GM19351 (cell line): ENCODE measurements around the gene ITPKC.
A peak's percentile ranks its signal among the peaks of the same experiment; 100 is the strongest.
"Not testable (repeated sequence)": the region's sequence is repeated elsewhere in the genome, so short reads cannot be mapped to it uniquely, and the experiment has no call there.

Experiments used
- ATAC-seq: cut with Tn5 transposase; IDR thresholded peaks from one replicate; pipeline ENCODE4 v1.9.1; 2021; ENCODE audit warnings: mild to moderate bottlenecking, moderate library complexity; ENCODE audit not compliant: unreplicated experiment

ITPKC gene

DNA sequence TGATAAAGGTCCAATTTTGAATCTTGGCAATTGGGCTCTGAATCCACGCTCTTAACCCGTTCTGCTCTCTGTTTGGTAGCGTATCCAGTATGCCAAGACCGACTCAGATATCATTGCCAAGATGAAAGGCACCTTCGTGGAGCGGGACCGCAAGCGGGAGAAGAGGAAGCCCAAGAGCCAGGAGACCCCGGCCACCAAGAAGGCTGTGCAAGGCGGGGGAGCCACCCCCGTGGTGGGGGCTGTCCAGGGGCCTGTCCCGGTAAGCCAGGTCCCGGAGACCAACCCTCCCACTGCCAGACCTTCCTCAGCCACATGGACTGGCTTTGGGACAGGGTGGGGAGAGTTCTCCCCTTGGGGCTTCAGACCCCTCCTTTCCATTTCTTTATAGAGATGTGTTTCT lies 42.4 kb downstream of the ITPKC start:
- ATAC-seq = no peak

DNA sequence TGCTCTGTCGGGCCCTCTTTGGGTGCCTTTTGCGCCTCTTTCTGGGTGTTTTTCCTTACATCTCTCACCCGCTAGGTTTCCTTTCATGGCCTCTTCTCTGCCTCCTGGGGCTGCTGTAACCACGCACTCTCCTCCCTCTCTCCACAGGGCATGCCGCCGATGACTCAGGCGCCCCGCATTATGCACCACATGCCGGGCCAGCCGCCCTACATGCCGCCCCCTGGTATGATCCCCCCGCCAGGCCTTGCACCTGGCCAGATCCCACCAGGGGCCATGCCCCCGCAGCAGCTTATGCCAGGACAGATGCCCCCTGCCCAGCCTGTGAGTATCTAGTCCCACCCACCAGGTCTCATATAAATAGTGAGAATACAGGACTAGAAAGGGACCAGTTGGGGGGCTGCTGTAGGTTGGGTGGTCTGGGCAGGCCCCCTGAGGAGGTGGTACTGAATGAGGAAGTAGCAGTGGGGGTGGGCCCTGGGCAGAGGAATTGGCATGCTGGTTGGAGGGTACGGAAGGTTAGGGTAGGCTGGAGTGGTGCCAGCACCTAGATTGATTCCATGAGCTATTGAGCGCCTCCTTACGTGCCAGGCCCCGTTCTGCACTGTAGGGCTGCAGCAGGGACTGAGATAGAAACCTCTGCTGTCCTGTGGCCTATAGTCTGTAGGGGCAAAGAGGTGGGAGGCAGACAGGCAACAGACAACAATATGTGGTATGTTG lies 46.0 kb downstream of the ITPKC start:
- no peak for ATAC-seq

DNA sequence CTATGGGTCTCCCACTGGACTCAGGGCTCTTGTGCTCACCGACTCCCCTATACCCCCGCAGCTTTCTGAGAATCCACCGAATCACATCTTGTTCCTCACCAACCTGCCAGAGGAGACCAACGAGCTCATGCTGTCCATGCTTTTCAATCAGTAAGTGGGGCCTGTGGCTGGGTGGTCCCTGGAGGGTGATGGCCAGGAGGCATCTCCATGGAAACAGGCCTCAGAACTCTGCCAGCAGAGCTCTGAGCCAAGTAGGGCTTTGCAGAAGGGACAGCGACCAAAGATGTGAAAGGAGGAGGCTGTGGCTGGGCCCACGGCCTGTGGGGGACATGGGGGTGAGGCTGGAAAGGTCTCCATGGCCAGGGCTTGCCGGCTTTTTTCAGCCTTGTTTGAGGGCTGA lies 46.6 kb downstream of the ITPKC start:
- ATAC-seq = no peak

DNA sequence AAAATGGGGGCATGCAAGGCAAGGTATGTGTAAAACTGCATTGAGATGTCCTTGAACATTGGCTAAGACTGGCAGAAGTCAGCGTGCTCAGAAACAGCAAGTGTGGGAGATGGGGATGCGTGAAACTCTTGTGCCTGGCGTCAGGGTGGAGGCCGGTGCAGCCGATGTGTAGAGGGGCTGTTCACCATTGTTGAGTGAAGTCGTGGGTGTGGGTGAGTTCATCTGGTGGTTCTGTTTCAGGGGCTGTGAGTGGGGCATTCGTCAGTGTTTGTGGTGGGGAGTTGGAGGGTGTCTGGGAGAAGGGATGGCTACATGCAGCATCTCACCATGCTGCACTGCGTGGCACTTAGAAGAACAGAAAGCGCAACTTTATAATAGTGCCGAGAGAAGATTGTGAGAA lies 47.1 kb downstream of the ITPKC start:
- ATAC-seq = no peak

DNA sequence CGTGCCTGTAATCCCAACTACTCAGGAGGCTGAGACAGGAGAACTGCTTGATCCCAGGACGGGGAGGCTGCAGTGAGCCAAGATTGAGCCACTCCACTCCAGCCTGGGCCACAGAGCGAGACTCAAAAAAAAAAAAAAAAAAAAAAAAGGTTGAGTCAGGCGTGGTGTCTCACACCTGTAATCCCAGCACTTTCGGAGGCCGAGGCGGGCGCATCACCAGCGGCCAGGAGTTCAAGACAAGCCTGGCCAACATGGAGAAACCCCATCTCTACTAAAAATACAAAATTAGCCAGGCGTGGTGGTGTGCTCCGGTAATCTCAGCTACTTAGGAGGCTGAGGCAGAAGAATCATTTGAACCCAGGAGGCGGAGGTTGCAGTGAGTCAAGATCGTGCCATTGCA lies 49.5 kb downstream of the ITPKC start:
- ATAC-seq = not testable (repeated sequence)

DNA sequence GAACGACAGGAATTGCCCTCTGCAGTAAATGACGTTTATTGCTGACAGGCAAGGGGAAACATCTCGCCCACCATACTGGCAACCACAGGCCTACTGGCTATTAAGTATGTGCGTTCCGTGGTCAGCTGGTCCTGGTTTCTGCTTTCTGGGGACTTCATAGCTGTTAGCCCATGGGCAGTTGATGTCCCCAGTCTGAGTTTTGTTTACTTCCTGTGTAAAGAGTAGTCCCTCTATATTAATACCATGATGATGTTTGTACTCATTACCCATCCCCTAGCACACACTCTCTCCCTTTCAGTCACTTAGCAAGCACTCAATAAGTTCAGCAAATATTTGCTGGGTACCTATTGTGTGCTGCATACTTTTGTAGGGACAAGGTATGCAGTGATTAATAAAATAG lies 52.0 kb downstream of the ITPKC start:
- ATAC-seq = no peak

DNA sequence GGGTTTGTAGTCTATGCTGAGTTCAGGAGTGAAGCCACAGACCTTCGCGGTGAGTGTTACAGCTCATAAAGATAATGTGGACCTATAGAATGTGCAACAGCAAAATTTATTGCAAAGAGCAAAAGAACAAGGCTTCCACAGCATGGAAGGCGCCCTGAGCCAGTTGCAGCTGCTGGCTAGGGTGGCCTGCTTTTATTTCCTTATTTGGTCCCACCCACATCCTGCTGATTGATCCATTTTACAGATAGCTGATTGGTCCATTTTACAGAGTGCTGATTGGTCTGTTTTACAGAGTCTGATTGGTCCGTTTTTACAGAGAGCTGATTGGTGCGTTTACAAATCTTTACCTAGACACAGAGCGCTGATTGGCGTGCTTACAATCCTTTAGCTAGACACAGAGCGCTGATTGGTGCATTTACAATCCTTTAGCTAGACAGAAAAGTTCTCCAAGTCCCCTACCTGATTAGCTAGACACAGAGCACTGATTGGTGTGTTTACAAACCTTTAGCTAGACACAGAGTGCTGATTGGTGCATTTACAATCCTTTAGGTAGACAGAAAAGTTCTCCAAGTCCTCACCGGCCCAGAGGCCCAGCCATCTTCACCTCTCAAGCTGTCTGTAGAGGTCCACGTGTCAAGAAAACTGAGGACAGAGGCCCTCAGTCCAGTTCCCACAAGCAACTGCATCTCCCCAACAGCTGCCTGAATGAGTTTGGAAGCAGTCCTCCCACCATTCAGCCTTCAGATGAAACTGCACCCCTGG lies 54.4 kb downstream of the ITPKC start:
- not testable (repeated sequence) for ATAC-seq

DNA sequence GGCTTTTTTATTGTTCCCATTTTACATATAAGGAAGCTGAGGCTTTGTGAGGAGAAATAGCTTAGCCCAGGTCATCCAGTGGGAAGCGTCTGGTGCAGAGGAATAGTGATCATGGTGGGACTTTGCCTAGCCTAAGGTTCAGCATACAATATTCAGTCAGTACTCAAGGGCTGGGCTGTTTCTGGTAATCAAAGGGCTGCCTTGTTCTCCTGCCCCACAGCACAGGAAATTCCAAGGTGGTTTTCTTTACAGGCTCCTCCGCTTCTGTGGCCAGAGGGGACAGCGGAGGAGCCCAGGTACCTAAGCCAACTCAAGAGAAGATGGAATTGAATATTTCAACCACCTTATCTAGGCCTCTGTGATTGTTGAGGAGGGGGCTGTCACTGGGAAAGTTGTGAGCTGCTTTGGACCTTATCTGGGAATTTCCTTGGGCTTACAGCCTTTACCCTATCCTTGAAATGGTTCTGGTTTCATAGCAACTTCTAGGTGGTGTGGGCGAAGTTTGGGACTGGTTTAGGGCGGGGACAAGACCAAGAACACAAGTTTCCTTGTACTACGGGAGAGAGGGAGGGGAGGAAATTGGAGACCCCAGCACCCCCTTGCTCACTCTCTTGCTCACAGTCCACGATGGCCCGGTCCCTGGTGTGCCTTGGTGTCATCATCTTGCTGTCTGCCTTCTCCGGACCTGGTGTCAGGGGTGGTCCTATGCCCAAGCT lies 58.2 kb downstream of the ITPKC start, which contains the start of gene MIA:
MIA (plus strand) TSS at position 606 of the 716 bp plus-strand sequence; CDS start at position 628, 22 bp downstream.
- ATAC-seq = no peak

DNA sequence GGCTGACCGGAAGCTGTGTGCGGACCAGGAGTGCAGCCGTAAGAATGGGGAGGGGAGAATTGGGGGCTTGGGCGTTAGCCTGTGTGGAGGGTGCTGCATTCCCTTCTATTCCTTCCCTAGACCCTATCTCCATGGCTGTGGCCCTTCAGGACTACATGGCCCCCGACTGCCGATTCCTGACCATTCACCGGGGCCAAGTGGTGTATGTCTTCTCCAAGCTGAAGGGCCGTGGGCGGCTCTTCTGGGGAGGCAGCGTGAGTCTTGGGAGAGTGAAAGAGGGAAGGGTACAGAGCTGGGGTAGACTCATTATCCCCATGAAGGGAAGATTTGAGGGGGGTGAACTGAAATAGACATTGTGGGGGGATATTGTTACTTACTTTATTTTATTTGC lies 58.7 kb downstream of the ITPKC start:
- no peak for ATAC-seq

DNA sequence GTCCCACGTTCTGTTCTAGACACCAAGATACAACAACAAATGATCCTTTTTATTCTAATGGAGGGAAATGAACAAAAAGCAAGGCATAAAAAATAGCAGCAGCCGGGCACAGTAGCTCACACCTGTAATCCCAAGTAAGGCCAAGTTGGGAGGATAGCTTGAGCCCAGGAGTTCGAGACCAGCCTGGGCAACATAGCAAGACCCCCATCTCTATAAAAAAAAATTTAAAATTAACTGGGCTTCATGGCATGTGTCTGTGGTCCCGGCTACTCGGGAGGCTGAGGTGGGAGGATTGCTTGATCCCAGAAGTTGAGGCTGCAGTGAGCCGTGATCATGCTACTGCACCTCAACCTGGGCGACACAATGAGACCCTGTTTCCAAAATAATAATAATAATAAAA lies 59.5 kb downstream of the ITPKC start:
- no peak for ATAC-seq

DNA sequence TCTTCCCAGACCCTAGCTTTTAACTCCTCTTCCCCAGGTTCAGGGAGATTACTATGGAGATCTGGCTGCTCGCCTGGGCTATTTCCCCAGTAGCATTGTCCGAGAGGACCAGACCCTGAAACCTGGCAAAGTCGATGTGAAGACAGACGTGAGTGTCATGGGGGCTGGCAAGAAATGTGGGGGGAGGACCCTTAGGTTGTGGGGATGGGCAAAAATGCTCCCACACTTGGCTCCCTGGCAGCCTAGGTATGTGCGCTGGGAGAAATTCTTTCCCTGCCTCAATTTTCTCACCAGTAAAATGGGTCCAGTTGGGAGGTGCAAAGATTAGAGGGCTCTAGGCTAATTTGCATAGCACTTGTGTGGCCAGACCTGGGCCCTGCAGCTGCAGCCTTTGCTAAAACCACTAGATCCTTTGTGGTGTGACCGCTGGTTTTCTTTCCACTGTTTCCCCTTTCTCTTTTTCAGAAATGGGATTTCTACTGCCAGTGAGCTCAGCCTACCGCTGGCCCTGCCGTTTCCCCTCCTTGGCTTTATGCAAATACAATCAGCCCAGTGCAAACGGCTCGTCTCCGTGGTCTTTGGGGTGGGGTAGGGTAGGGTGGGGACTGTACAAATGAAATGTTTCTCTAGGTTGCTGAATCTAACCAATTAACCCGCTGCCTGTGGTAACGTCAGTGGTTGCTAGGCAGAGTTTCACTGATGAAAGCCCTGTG lies 60.2 kb downstream of the ITPKC start:
- peak; percentile 61 for ATAC-seq

DNA sequence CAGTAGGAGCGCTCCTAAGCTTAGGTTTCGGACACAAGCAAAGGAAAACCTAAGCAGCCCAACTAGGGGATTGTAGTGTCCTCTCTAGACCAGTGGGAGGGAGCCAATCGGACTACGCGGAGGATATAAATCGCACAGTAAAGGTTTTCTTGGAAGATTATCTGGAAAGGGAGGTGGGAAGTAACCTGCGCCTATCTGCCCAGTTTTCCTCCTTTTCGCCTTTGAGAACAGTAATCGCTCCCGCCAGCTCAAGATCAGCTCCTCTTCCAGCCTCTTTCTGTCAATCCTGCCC lies 60.7 kb downstream of the ITPKC start:
- no peak for ATAC-seq

DNA sequence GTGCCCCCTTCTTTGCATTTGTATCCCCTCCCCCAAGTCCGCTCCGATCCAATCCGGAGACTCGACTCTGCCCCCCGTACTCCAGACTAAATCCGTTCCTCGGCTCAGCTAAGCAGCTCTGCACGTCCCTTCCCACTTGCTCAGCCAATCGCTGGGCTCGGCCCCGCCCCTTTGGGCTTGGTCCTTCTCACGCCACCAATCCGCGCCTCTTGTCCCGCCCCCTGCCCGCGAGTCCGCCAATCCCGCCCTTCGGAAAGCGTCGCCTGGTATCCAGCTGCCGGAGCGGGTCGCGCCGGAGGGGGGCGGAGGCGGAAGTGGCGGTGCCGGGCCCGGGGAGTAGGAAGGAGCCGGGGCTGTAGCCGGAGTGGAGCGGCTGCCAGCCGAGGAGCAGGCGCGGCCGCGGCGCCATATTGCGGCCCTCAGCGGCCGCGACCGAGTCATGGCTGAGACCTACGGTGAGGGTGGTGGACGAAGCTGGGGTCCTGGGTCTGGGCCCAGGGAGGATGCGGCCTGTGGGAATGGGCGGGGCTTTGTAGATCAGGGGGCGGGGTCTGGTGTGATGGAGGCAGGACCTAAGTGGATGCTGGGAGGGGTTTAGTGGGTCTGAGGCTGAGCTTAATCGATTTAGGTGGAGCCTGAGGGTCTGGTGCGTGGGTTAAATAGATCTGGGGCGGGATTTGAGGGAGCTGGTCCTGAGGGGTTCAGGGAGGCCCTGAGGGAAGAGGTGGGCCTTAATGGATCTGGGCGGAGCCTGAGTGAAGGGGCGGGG lies 61.2 kb downstream of the ITPKC start, which contains the start of gene RAB4B:
RAB4B (plus strand) TSS at position 311 of the 769 bp plus-strand sequence; CDS start at position 440, 129 bp downstream.
- ATAC-seq = peak; percentile 56

DNA sequence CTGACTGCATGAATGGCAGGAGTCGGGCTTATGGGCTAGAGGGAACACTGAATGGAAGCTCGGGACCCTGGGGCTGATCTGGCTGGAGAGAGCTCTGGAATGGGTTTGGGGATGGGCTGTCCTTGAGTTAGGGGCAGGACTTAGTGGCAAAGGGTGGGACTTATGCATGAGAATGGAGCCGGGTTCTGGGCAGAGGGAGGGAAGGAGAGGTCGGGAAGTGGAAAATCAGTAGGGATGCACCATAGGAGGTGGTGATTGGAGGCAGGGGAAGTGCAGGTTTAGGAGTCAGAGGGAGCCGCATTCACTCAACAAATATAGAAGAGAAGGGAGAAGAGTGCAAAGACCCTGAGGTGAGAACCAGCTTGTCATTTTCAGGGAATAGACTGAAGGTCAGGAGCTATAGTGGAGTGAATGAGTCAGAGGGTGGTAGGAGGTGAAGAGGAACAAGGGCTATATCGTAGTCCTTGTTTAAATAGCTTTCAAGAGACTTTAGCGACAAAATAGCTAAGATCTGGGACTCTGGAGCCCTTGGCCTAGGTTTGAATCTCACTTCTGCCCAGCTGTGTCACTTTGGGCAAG lies 61.9 kb downstream of the ITPKC start:
- no peak for ATAC-seq

DNA sequence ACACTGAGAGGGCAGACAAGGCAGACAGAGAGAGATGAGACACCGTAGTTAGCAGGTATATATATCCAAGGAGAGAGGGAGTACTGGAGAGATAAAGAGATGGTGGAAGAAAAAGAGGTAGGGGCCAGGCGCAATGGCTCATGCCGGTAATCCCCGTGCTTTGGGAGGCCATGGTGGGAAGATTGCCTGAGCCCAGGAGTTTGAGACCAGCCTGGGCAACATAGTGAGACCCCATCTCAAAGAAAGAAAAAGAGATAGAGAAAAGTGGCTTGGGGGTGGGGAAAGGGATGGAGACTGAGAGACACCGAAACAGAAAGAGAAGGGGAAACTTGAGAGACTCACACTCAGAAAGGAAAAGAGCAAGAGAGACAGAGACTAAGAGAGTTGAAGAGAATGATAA lies 63.7 kb downstream of the ITPKC start:
- no peak for ATAC-seq

DNA sequence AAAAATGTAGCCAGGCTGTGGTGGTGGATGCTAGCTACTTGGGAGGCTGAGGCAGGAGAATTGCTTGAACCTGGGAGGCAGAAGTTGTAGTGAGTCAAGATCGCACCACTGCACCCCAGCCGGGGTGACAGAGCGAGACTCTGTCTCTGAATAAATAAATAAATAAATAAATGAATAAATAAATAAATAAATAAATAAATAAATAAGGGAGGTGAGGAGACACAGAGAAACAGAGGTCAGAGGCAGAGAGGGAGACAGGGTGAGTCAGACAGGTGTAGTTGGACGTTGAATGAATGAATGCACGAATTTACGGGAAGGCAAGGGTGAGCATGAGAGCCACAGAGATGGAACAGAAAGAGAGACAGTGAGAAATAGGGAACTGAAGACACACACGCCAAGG lies 64.2 kb downstream of the ITPKC start:
- ATAC-seq = no peak

DNA sequence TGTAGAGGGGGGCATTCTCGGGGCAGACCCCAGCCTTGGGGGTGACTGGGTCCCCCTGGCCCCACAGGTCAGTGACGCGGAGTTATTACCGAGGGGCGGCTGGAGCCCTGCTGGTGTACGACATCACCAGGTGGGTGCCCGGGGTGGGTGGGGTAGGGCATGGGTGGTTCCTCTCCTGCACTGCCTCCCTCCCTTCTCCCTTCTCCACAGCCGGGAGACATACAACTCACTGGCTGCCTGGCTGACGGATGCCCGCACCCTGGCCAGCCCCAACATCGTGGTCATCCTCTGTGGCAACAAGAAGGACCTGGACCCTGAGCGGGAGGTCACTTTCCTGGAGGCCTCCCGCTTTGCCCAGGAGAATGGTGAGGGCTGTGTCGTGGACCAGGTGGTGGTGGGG lies 66.8 kb downstream of the ITPKC start:
- ATAC-seq = no peak

DNA sequence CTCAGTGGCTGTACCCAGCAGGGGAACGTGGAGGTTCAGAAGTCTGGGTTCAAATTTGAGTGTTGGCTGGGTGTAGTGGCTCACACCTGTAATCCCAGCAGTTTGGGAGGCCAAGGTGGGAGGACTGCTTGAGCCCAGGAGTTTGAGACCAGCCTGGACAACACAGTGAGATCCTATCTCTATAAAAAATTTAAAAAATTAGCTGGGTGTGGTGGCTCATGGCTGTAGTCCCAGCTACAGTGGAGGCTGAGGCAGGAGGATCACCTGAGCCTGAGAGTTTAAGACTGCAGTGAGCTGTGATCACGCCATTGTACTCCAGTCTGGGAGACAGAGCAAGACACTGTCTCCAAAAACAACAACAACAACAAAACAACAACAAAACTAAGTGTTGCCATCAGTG lies 67.2 kb downstream of the ITPKC start:
- not testable (repeated sequence) for ATAC-seq

DNA sequence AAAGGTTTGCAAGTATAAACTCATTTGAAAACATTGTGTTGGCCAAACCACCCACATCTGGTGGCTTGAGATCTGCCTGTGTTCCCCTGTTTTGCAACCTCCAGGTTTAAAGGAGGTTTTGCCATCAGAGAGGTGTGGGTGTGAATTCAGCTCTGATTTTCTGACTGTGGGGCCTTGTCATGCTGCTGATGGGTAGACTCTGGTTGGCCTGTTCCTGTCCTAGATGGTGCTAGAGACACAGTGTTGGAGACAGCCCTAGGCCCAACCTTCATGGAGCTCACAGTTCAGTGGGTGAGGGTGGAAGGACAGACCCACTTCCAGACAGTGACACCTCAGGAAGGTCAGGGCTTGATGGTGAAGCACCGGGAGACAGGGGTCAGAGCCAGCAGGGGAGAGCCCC lies 68.6 kb downstream of the ITPKC start:
- no peak for ATAC-seq
